GM15510 (cell line): ENCODE measurements around the gene ZBTB14.

ENCODE experiments used
- POLR2A ChIP-seq: IDR thresholded peaks from 3 replicates; pipeline ENCODE4 v1.6.1; 2011; ENCODE audit warnings: borderline replicate concordance; ENCODE audit not compliant: insufficient read length; ENCODE audit errors: extremely low read depth

ZBTB14 gene

GRCh38 chr18:5266721-5267120 lies 28.8 kb downstream of the ZBTB14 start:
- no peak for TF ChIP-seq POLR2A

DNA sequence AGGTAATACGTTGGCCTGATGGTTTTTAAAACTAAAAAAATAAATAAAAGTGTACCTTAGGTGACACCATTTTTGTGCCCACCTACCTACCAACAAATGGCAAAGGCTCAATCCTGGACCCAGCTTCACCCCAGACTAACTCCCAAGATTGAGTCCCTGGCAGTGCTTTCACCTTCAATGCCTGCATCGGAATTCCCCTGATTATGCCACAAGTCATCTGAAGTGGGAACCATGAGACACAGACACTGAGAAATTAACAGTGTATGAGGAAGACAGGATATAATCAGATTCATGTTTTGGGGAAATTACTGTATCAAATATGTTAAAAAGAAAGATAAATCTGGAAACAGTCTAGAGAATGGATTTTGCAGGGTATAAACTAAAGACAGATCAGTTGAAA lies 41.6 kb downstream of the ZBTB14 start:
- TF ChIP-seq POLR2A: no peak

GRCh38 chr18:5251117-5251516 lies 44.4 kb downstream of the ZBTB14 start:
- no peak for TF ChIP-seq POLR2A

GRCh38 chr18:5250603-5251002 lies 44.9 kb downstream of the ZBTB14 start:
- no peak for TF ChIP-seq POLR2A

- no peak for TF ChIP-seq POLR2A
These were observed 50.6 kb downstream of the ZBTB14 start for GRCh38 chr18:5244941-5245340.

DNA sequence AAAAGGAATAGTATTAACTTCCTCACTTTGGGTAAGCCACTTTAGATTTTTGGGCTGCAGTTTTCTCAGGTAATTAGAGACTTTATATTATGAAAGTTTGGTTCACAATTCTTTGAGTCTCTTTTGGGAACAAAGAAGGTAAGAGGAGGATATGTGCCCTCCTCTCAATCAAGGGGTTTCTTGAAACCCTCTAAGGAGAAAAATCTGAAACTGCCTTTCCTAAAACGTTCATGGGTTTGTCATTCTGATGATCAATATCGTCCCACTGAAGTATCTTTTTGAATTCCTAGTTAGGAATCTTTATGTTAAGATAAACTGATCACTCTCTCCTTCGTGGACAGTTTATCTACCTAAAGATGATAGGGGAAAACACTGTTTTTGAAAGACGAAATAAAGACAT lies 56.1 kb downstream of the ZBTB14 start:
- TF ChIP-seq POLR2A: no peak
